T-helper 22 cell (primary cell): Measurements from ENCODE around the gene ETFBKMT.
A peak's percentile ranks its signal among the peaks of the same experiment; 100 is the strongest.
"Not testable (repeated sequence)": the region's sequence is repeated elsewhere in the genome, so short reads cannot be mapped to it uniquely, and the experiment has no call there.

Source experiments
- DNase-seq: peaks from one replicate; pipeline ENCODE4 v3.0.0-alpha.2; 2020; ENCODE audit warnings: low read depth

ETFBKMT gene

GRCh38 chr12:31655792-31656191 is 3.7 kb upstream of the ETFBKMT start:
- DNase-seq, result no peak

GRCh38 chr12:31658471-31659086 is 909 bp upstream of the ETFBKMT start:
- DNase-seq, result no peak

- no peak for DNase-seq
Measured at GRCh38 chr12:31662176-31662849, 2.8 kb downstream of the ETFBKMT start.

GRCh38 chr12:31663576-31663975 is 4.1 kb downstream of the ETFBKMT start:
- DNase-seq, result no peak

- DNase-seq, result no peak
Measured at GRCh38 chr12:31664038-31664437, 4.5 kb downstream of the ETFBKMT start.

- no peak for DNase-seq
Measured at GRCh38 chr12:31669020-31669419, 9.5 kb downstream of the ETFBKMT start.

GRCh38 chr12:31669582-31669981 is 10.1 kb downstream of the ETFBKMT start:
- not testable (repeated sequence) for DNase-seq

GRCh38 chr12:31672521-31672920 is 13.0 kb downstream of the ETFBKMT start:
- no peak for DNase-seq

- DNase-seq, result peak; percentile 44
Measured at GRCh38 chr12:31682136-31682962, 22.9 kb downstream of the ETFBKMT start.

- no peak for DNase-seq
Measured at GRCh38 chr12:31685801-31686200, 26.3 kb downstream of the ETFBKMT start.

- DNase-seq, result no peak
Measured at GRCh38 chr12:31687101-31687527, 27.6 kb downstream of the ETFBKMT start.

- not testable (repeated sequence) for DNase-seq
Measured at GRCh38 chr12:31689921-31690320, 30.4 kb downstream of the ETFBKMT start.

GRCh38 chr12:31702047-31702446 is 42.6 kb downstream of the ETFBKMT start:
- DNase-seq, result no peak

- no peak for DNase-seq
Measured at GRCh38 chr12:31705621-31706020, 46.1 kb downstream of the ETFBKMT start.

GRCh38 chr12:31708118-31708517 is 48.6 kb downstream of the ETFBKMT start:
- DNase-seq, result not testable (repeated sequence)

GRCh38 chr12:31710021-31710818 is 50.7 kb downstream of the ETFBKMT start:
- no peak for DNase-seq

- no peak for DNase-seq
Measured at GRCh38 chr12:31712877-31713276, 53.4 kb downstream of the ETFBKMT start.

GRCh38 chr12:31714406-31715271 is 55.2 kb downstream of the ETFBKMT start:
- no peak for DNase-seq

- no peak for DNase-seq
Measured at GRCh38 chr12:31715283-31715825, 55.9 kb downstream of the ETFBKMT start.

- DNase-seq, result not testable (repeated sequence)
Measured at GRCh38 chr12:31716998-31717397, 57.5 kb downstream of the ETFBKMT start.
